ENCODE results near the gene EIPR1. TPM values are rescaled to one million over a fixed set of nuclear protein-coding genes. Genes with fewer than 3 reads are reported as not detected.

The EIPR1 gene
- total RNA-seq = 32.0 and 36.2 TPM in 2 replicates
- long read RNA-seq, transcript EIPR1-201 (9 exons, 1,766 nt) = major isoform, 169 of 200 reads
- long read RNA-seq, transcript EIPR1-202 (10 exons, 1,795 nt) = minor isoform, 7 of 200 reads
- long read RNA-seq, partial matches to known transcripts = 4 of 200 reads
- long read RNA-seq, other reads (novel, unspliced or antisense) = 20 of 200 reads

- TF ChIP-seq CTCF (IDR thresholded peaks at IDR 0.05; ENCODE audit: unreplicated experiment) = no peak
- H3K27me3 Mint-ChIP-seq = no peaks in the 10 kb centered on the region
- DNase-seq (ENCODE audit: low spot score, unreplicated experiment) = peak; percentile 87
- H3K27ac Mint-ChIP-seq = peak within 1 kb of the TSS; percentile 94
- H3K4me3 Mint-ChIP-seq (ENCODE audit: low read depth) = peak within 1 kb of the TSS; percentile 95
- peaks cover 8% of the 10 kb centered on the region for H3K36me3 Mint-ChIP-seq (ENCODE audit: insufficient read depth)
- no peaks in the 10 kb centered on the region for H3K9me3 Mint-ChIP-seq (ENCODE audit: low read depth)
- H3K4me1 Mint-ChIP-seq (ENCODE audit: low read depth) = peaks cover 15% of the 10 kb centered on the region
Measured at GRCh38 chr2:3377612-3378432, at the start of gene EIPR1. Gene EIPR1, minus strand, starts transcription at chr2:3377818. Its CDS starts 129 bp downstream, at chr2:3377689.

- DNase-seq (ENCODE audit: low spot score, unreplicated experiment) = no peak
- H3K9me3 Mint-ChIP-seq (ENCODE audit: low read depth) = no peaks in the 10 kb centered on the region
- peaks cover 8% of the 10 kb centered on the region for H3K4me1 Mint-ChIP-seq (ENCODE audit: low read depth)
- no peak overlapping the region for H3K27ac Mint-ChIP-seq
- no peaks in the 10 kb centered on the region for H3K27me3 Mint-ChIP-seq
- H3K36me3 Mint-ChIP-seq (ENCODE audit: insufficient read depth) = peaks cover 30% of the 10 kb centered on the region
- no peak for TF ChIP-seq CTCF (IDR thresholded peaks at IDR 0.05; ENCODE audit: unreplicated experiment)
- H3K4me3 Mint-ChIP-seq (ENCODE audit: low read depth) = no peak overlapping the region
Measured at GRCh38 chr2:3427272-3427671, 49.7 kb upstream of the EIPR1 start.

DNA sequence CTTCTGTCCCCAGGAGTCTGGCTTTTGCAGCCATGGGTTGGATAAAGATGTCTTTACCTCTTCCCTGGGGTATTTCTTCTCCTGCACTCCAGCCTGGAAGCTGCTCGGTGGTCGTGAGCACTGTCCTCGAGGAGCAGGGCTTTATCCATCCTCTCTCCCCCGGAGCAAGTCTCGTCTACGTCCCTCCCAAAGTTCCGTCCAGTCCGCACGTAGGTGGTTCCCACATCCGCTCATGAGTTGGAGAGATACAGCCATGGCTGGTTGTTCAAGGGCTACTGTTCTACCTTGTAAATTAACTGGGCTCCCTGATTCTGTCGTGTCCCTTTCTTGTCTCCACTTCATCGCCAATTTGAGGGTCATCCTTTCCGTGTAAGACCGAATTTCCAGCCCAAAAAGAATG, 49.0 kb upstream of the EIPR1 start:
- Mint-ChIP-seq H3K4me1 (ENCODE audit: low read depth) (peaks cover 8% of the 10 kb centered on the region), H3K9me3 (ENCODE audit: low read depth) (no peaks in the 10 kb centered on the region), H3K27me3 (no peaks in the 10 kb centered on the region), H3K36me3 (ENCODE audit: insufficient read depth) (peaks cover 32% of the 10 kb centered on the region), H3K4me3 (ENCODE audit: low read depth) (no peak overlapping the region), H3K27ac (no peak overlapping the region)
- TF ChIP-seq CTCF (IDR thresholded peaks at IDR 0.05; ENCODE audit: unreplicated experiment) = no peak
- no peak for DNase-seq (ENCODE audit: low spot score, unreplicated experiment)

GRCh38 chr2:3424171-3424795, 46.7 kb upstream of the EIPR1 start:
- H3K27me3 Mint-ChIP-seq = no peaks in the 10 kb centered on the region
- peaks cover 28% of the 10 kb centered on the region for H3K36me3 Mint-ChIP-seq (ENCODE audit: insufficient read depth)
- no peak overlapping the region for H3K4me3 Mint-ChIP-seq (ENCODE audit: low read depth)
- no peaks in the 10 kb centered on the region for H3K9me3 Mint-ChIP-seq (ENCODE audit: low read depth)
- DNase-seq (ENCODE audit: low spot score, unreplicated experiment) = no peak
- peaks cover 8% of the 10 kb centered on the region for H3K4me1 Mint-ChIP-seq (ENCODE audit: low read depth)
- no peak overlapping the region for H3K27ac Mint-ChIP-seq
- no peak for TF ChIP-seq CTCF (IDR thresholded peaks at IDR 0.05; ENCODE audit: unreplicated experiment)

GRCh38 chr2:3423492-3424170, 46.0 kb upstream of the EIPR1 start:
- TF ChIP-seq CTCF (IDR thresholded peaks at IDR 0.05; ENCODE audit: unreplicated experiment) = peak; percentile 88
- Mint-ChIP-seq H3K4me1 (ENCODE audit: low read depth) (peaks cover 8% of the 10 kb centered on the region), H3K27ac (peak overlapping the region; percentile 1)

More at GRCh38 chr2:3423492-3424170, 46.0 kb upstream of the EIPR1 start:
- peak; percentile 39 for DNase-seq (ENCODE audit: low spot score, unreplicated experiment)
- no peaks in the 10 kb centered on the region for H3K27me3 Mint-ChIP-seq
- H3K9me3 Mint-ChIP-seq (ENCODE audit: low read depth) = no peaks in the 10 kb centered on the region
- H3K4me3 Mint-ChIP-seq (ENCODE audit: low read depth) = no peak overlapping the region
- H3K36me3 Mint-ChIP-seq (ENCODE audit: insufficient read depth) = peaks cover 23% of the 10 kb centered on the region
